ENCODE data around the gene SAMD7.

Gene SAMD7

GRCh38 chr3:169911272-169911671, at the start of gene SAMD7:
Gene SAMD7 (plus strand): TSS chr3:169911572. CDS start chr3:169919499, 7,927 bp downstream.
- DNase-seq (ENCODE audit: low spot score) = no peak

GRCh38 chr3:169861871-169862270, 49.5 kb upstream of the SAMD7 start:
- no peak for DNase-seq (ENCODE audit: low spot score)

- peak; percentile 76 for DNase-seq (ENCODE audit: low spot score)
Measured at GRCh38 chr3:169863458-169863899, 47.9 kb upstream of the SAMD7 start.

GRCh38 chr3:169864270-169864669, 47.1 kb upstream of the SAMD7 start:
- DNase-seq (ENCODE audit: low spot score) = no peak

- no peak for DNase-seq (ENCODE audit: low spot score)
Measured at GRCh38 chr3:169865176-169865767, 46.1 kb upstream of the SAMD7 start.

GRCh38 chr3:169867584-169868210, 43.7 kb upstream of the SAMD7 start:
- DNase-seq (ENCODE audit: low spot score) = no peak

GRCh38 chr3:169868369-169868768, 43.0 kb upstream of the SAMD7 start:
- no peak for DNase-seq (ENCODE audit: low spot score)

GRCh38 chr3:169869484-169870220, 41.7 kb upstream of the SAMD7 start, which contains the start of gene LRRC31:
Gene LRRC31 (minus strand): TSS chr3:169869935. CDS start chr3:169869807, 128 bp downstream.
- DNase-seq (ENCODE audit: low spot score) = no peak

- no peak for DNase-seq (ENCODE audit: low spot score)
Measured at GRCh38 chr3:169871129-169871886, 40.1 kb upstream of the SAMD7 start.

- no peak for DNase-seq (ENCODE audit: low spot score)
Measured at GRCh38 chr3:169879013-169879557, 32.3 kb upstream of the SAMD7 start.

- DNase-seq (ENCODE audit: low spot score) = no peak
Measured at GRCh38 chr3:169879845-169880575, 31.4 kb upstream of the SAMD7 start.

- no peak for DNase-seq (ENCODE audit: low spot score)
Measured at GRCh38 chr3:169880576-169881250, 30.7 kb upstream of the SAMD7 start.

GRCh38 chr3:169886671-169887070, 24.7 kb upstream of the SAMD7 start:
- no peak for DNase-seq (ENCODE audit: low spot score)

GRCh38 chr3:169891886-169892285, 19.5 kb upstream of the SAMD7 start:
- DNase-seq (ENCODE audit: low spot score) = no peak

GRCh38 chr3:169894110-169894509, 17.3 kb upstream of the SAMD7 start:
- no peak for DNase-seq (ENCODE audit: low spot score)

GRCh38 chr3:169895072-169895471, 16.3 kb upstream of the SAMD7 start:
- DNase-seq (ENCODE audit: low spot score) = no peak

GRCh38 chr3:169897284-169897683, 14.1 kb upstream of the SAMD7 start:
- DNase-seq (ENCODE audit: low spot score) = no peak

- DNase-seq (ENCODE audit: low spot score) = no peak
Measured at GRCh38 chr3:169901453-169901852, 9.9 kb upstream of the SAMD7 start.

- DNase-seq (ENCODE audit: low spot score) = no peak
Measured at GRCh38 chr3:169905404-169905803, 6.0 kb upstream of the SAMD7 start.

GRCh38 chr3:169907476-169907875, 3.9 kb upstream of the SAMD7 start:
- no peak for DNase-seq (ENCODE audit: low spot score)

- no peak for DNase-seq (ENCODE audit: low spot score)
Measured at GRCh38 chr3:169907944-169908343, 3.4 kb upstream of the SAMD7 start.
